Measurements from ENCODE around the gene GALK2.

- TF ChIP-seq CTCF (IDR thresholded peaks at IDR 0.05): no peak
- no peak for TF ChIP-seq POLR2AphosphoS5 (IDR thresholded peaks at IDR 0.05; ENCODE audit: insufficient read depth in 1 of 2, low read depth in 1 of 2)
Measured at GRCh38 chr15:49343546-49343945, 173.5 kb downstream of the GALK2 start.
